GM18526 (cell line): ENCODE measurements around the gene LRRC8E.

Source experiments
- POLR2A ChIP-seq: IDR thresholded peaks from 3 replicates; pipeline ENCODE4 v1.6.1; 2011; ENCODE audit not compliant: insufficient read length; ENCODE audit errors: extremely low read depth

Gene LRRC8E

DNA sequence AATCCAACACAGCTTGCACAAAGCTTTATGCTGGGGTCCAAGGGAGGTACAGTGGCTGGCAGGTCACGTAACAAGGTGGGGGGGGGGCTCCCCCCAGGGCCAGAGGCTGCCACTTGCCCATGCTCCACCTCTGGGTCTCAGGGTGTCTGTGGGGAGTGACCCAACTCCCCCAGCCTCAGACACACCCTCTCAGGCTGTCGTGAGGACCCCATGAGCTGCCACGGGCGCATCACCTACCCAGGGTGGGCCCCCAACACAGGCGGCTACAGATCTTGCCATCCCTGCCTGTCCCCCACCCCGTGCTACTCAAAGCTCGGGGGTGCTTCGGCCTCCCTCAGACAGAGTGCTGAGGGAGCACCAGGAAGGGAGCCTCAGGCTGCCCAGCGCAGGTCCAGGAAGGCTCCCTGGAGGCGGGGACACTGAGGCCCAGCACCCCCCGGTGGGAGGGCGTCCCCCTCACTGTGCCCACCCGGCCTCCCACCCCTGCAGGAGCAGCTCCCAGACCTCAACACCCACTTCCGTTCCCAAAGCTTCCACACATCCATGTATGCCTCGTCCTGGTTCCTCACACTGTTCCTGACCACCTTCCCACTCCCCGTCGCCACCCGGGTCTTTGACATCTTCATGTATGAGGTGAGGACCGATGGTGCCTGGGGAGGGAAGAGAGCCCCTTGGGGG, 37.2 kb upstream of the LRRC8E start:
- TF ChIP-seq POLR2A, result no peak

DNA sequence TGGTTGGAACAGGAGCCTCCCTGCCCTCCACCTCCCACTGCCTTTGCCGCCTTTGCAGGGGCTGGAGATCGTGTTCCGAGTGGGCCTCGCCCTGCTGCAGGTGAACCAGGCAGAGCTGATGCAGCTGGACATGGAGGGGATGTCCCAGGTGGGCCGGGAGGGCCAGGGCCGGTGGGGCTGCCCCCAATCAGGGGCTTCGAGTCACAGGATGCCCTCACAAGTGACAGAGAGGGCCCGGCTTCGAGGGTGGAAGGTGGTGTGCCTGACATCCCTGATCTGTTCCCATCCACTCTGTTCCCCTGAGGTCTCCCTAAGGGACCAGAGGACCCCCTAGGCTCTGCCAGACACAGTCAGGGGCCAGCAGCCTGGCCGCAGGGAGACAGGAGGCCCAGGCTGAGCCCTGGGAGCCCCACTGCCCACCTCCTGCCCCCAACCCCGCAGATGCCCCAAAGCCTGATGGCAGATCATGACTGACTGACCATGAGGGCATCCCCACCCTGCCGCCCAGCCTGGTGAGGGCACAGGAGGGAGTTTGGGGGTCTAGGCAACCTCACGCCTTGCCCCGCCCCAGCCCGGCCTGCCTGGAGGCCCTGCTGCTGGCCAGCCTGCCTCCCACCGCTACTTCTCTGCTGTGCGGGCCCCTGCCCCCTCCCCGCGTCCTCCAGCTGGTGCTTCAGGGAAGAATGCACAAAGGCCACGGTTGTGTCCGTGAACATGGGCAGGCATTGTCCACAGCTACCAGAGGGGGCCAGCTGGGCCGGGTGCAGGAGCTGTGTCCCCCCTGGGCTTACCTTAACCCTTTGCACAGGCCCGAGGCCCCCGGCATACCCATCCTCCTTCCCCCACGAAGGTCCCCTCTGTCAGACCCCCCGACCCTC, 36.4 kb upstream of the LRRC8E start:
- TF ChIP-seq POLR2A, result no peak

- TF ChIP-seq POLR2A, result no peak
Observed at GRCh38 chr19:7852851-7853769, 35.2 kb upstream of the LRRC8E start.

- TF ChIP-seq POLR2A, result no peak
Observed at GRCh38 chr19:7853770-7854128, 34.6 kb upstream of the LRRC8E start.

DNA sequence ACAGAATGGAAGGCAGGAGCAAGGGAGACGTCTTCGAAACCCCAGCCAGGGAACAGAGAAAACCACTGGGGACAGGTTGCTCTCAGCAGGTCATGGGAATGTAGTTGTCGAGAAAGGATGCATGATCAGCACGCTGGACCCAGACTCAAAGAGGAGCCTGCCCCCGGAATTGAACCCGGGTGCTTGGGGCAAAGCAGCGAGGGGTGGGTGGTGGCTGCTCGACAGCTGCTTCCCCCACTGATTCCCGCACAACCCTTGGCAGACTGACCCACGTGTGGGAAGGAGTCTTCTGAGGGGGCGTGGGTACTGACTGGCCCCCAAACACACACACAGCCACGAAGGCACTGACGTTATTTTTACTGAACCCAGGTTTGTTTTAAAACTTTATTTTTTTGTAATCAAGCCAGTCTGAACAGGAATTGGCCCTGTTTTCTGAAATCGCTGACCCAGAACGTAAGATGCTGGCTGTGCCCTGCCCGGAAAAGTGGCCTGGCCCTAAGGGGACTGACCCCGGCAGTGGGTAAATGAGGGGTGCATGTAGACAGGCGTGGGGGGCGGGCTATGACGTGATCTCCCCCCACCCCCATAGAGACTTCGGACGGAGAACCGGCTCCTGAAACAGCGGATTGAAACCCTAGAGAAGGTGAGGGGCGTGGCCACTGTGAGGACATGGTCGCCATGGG, 32.7 kb upstream of the LRRC8E start:
- TF ChIP-seq POLR2A, result no peak

GRCh38 chr19:7856109-7856591, 32.2 kb upstream of the LRRC8E start:
- no peak for TF ChIP-seq POLR2A

- no peak for TF ChIP-seq POLR2A
Observed at GRCh38 chr19:7856679-7857663, 31.3 kb upstream of the LRRC8E start.

DNA sequence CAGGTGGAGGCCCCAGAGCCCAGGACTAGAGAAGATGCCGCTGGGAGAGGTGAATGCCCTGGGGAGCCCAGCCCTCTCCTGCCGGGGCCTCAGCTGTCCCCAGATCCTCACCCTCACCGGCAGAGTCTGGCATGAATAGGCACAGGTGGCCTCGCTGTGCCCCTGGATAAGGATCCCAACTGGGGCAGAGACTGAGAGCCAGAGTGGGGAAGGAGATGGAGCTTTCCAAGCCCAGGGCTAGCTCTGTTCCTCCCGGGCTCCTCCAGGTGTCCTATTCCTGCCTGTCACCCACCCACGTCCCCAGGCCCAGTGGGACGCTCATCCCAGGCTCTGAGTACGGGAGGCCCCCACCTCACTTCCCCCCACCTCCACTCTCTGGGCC, 30.6 kb upstream of the LRRC8E start:
- TF ChIP-seq POLR2A, result no peak

- no peak for TF ChIP-seq POLR2A
Observed at GRCh38 chr19:7858109-7858770, 30.1 kb upstream of the LRRC8E start.

- TF ChIP-seq POLR2A, result no peak
Observed at GRCh38 chr19:7859831-7860713, 28.2 kb upstream of the LRRC8E start.

DNA sequence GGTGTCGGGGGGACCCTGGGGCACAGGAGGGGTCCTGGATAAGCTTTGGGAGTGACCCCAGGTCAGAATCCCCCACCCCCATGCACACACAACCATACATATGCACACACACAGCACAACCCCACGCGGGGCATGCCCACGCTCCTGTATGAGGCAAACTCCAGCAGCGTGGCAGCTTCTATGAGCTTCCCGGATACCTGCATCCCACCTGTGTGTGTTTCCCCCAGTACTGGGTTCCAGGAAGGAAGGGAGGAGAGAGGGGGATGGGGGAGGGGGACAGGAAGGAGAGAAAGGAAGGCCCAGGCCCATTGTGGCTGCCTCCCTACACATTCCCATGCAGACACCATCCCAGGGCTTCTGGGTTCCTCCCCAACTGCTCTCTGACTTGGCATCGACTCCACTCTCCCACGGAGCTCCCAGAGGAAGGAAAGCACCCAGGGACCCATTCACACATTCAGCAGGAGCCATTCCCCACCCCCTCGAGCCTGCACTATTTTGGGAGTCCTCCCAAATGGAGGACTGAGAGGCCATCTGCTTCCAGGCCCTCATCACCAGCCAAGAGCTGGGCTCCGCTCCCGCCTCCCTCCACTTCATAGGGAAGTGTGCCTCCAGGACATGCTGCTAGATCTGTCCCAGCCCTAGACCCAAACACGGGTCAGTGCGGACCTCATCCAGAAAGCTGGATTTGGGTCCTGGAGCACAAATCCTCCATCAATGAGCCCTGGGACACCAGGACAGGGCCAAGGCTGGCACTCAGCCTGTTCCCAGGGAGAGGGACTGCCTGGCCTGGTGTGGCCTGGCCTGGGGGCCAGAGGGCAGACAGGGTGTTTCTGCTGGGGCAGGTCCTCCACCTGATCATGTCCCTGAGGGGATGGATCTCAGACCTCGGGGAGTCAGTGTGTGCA, 27.3 kb upstream of the LRRC8E start:
- no peak for TF ChIP-seq POLR2A
